ENCODE measurements around the gene UBE2F.

DNA sequence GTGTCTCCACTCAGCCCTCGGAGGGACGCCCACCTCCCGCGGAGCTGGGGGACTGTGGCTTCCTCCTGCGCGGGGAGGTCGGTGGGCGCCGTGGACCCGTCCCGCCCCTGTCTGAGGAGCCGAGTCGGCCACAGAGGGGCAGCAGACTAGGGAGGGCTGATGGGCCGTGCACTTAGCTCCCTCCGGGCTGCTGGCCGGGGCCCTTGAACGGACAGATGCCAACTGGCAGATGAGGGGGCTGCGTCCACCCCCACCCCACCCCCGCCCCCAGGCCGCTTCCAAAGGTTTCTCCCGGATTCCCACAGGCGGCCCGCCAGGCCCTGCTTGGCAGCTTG, 10.4 kb upstream of the UBE2F start:
- TF ChIP-seq CTCF (conservative IDR thresholded peaks at IDR 0.05; ENCODE audit: low read depth, low read length): no peak
- TF ChIP-seq EZH2 (IDR thresholded peaks at IDR 0.05; ENCODE audit: borderline replicate concordance, low read depth, low read length, poor library complexity, severe bottlenecking): no peak

Measured in A673 (cell line).